Endodermal cell (in vitro differentiated cells): Measurements from ENCODE around the gene PRRX1. TPM values are rescaled to one million over a fixed set of nuclear protein-coding genes. Genes with fewer than 3 reads are reported as not detected.

Experiments
- DNase-seq: peaks from one replicate; pipeline ENCODE4 v3.0.0-alpha.2; 2017
- H3K27ac ChIP-seq: 2 replicates; pipeline ENCODE4 v1.5.1; 2013; ENCODE audit warnings: mild to moderate bottlenecking, low read depth, low read length, moderate library complexity
- H3K27me3 ChIP-seq: 2 replicates; pipeline ENCODE4 v1.6.1; 2013; ENCODE audit warnings: mild to moderate bottlenecking, low read length, moderate library complexity; ENCODE audit not compliant: insufficient read depth, control insufficient read depth, poor library complexity, severe bottlenecking
- H3K36me3 ChIP-seq: 2 replicates; pipeline ENCODE4 v1.7.0; 2013; ENCODE audit warnings: mild to moderate bottlenecking, low read length, moderate library complexity; ENCODE audit not compliant: control insufficient read depth, insufficient read depth
- H3K4me1 ChIP-seq: one replicate; pipeline ENCODE4 v1.7.0; 2013; ENCODE audit warnings: low read length; ENCODE audit not compliant: control insufficient read depth, insufficient read depth
- H3K4me3 ChIP-seq: 2 replicates; pipeline ENCODE4 v1.5.1; 2013; ENCODE audit warnings: mild to moderate bottlenecking, low read length, moderate library complexity
- H3K9ac ChIP-seq: 2 replicates; pipeline ENCODE4 v1.6.1; 2013; ENCODE audit warnings: mild to moderate bottlenecking, low read length, moderate library complexity; ENCODE audit not compliant: poor library complexity, severe bottlenecking; ENCODE audit errors: extremely low read depth
- H3K9me3 ChIP-seq: 2 replicates; pipeline ENCODE4 v1.6.1; 2013; ENCODE audit warnings: mild to moderate bottlenecking, low read length, moderate library complexity; ENCODE audit not compliant: control insufficient read depth
- H3K27ac Mint-ChIP-seq: 2 replicates; pipeline ENCODE4 v1.8.0; 2020; ENCODE audit warnings: mixed read lengths
- H3K27me3 Mint-ChIP-seq: 2 replicates; pipeline ENCODE4 v1.8.0; 2021; ENCODE audit warnings: mild to moderate bottlenecking, mixed read lengths; ENCODE audit not compliant: insufficient read depth
- H3K36me3 Mint-ChIP-seq: 2 replicates; pipeline ENCODE4 v1.8.0; 2020; ENCODE audit warnings: low read depth, mixed read lengths
- H3K4me1 Mint-ChIP-seq: 2 replicates; pipeline ENCODE4 v1.8.0; 2020; ENCODE audit warnings: mixed read lengths
- H3K4me3 Mint-ChIP-seq: 2 replicates; pipeline ENCODE4 v1.8.0; 2020; ENCODE audit warnings: mild to moderate bottlenecking, moderate library complexity, mixed read lengths
- H3K9me3 Mint-ChIP-seq: 2 replicates; pipeline ENCODE4 v1.8.0; 2020; ENCODE audit warnings: mild to moderate bottlenecking, mixed read lengths
- CTCF ChIP-seq: fragments of 200-600 bp; sonication (generic); conservative IDR thresholded peaks from 2 replicates; pipeline ENCODE4 v1.5.0; 2021; ENCODE audit warnings: antibody characterized with exemption, mild to moderate bottlenecking
- WGBS, 2 experiments: methylation state at CpG; one replicate each; pipeline versions ENCODE4 v1.1.5 to v1.1.7; 2013; ENCODE audit warnings: missing lambda C conversion rate in 2 of 2, mixed read lengths in 1 of 2; ENCODE audit not compliant: insufficient coverage in 1 of 2, insufficient read length in 1 of 2; 5-methylcytosine and 5-hydroxymethylcytosine counted together
- total RNA-seq, 2 donors: library from RNA; stranded (reverse); fragmentation: NEBNext Ultra II Directional in 1 of 2; extraction: Animal tissue kit (Norgen Biotek cat#: 25700) in 1 of 2; gene quantifications; 2 replicates in 1 of 2; 3 replicates in 1 of 2; pipeline ENCODE4 v1.2.1, GENCODE V29; 2021

Gene PRRX1
- total RNA-seq, 2 donors from 2014 or later = not detected

DNA sequence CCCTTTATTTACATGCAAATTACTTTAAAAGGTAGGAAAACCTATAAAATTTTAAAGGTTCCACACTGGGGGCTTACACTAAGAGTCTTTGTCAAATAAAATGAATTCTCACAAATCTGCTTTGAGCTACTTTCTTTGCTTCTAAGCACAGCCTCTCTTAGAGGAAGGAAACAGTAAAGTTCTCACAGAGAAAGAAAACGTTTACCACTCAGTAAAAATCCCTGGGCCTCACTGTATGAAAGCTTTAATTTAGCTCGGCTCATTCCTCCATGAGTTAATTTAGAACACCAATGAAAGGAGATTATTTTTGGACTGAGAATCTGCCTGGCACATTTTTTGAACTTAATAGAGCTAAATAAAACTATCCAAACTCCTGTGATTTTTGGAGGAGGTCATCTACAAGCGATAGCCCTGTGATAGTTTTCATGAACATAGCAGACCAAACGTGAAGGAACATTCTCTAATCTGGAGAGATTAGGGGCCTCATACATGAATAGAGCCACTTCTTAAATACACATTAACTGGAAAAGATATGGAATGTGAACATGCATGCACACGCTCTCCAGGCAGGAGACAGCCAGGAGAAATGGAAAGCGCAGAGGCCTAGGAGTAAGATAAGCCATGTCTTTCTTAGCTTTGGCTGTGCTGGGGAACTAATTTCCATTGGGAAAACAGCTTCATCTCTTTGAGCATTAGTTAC is 32.8 kb downstream of the PRRX1 start:
- no peaks in the 10 kb centered on the region for H3K4me1 ChIP-seq
- no peaks in the 10 kb centered on the region for H3K36me3 Mint-ChIP-seq
- H3K27ac ChIP-seq = no peak overlapping the region
- H3K27me3 Mint-ChIP-seq = no peaks in the 10 kb centered on the region
- 91 to 98% methylated on average over 6 of the region's 6 CpGs for whole genome bisulfite sequencing, 2 experiments
- H3K4me1 Mint-ChIP-seq = no peaks in the 10 kb centered on the region
- H3K9me3 ChIP-seq = no peaks in the 10 kb centered on the region
- no peaks in the 10 kb centered on the region for H3K27me3 ChIP-seq
- H3K4me3 ChIP-seq = no peak overlapping the region
- H3K4me3 Mint-ChIP-seq = no peak overlapping the region
- TF ChIP-seq CTCF = no peak
- no peaks in the 10 kb centered on the region for H3K36me3 ChIP-seq
- H3K27ac Mint-ChIP-seq = no peak overlapping the region
- H3K9ac ChIP-seq = no peak overlapping the region
- no peak for DNase-seq
- no peaks in the 10 kb centered on the region for H3K9me3 Mint-ChIP-seq

- H3K27me3 ChIP-seq = no peaks in the 10 kb centered on the region
- H3K4me1 ChIP-seq = no peaks in the 10 kb centered on the region
- H3K27me3 Mint-ChIP-seq = no peaks in the 10 kb centered on the region
- H3K27ac ChIP-seq = no peak overlapping the region
- H3K9me3 ChIP-seq = no peaks in the 10 kb centered on the region
- H3K4me1 Mint-ChIP-seq = no peaks in the 10 kb centered on the region
- no peaks in the 10 kb centered on the region for H3K36me3 Mint-ChIP-seq
- H3K9ac ChIP-seq = no peak overlapping the region
- H3K9me3 Mint-ChIP-seq = no peaks in the 10 kb centered on the region
- H3K4me3 Mint-ChIP-seq = no peak overlapping the region
- H3K27ac Mint-ChIP-seq = no peak overlapping the region
- TF ChIP-seq CTCF = no peak
- H3K36me3 ChIP-seq = no peaks in the 10 kb centered on the region
- H3K4me3 ChIP-seq = no peak overlapping the region
- DNase-seq = no peak
Measured at GRCh38 chr1:170697316-170697715, 33.4 kb downstream of the PRRX1 start.

GRCh38 chr1:170698301-170699275 is 34.7 kb downstream of the PRRX1 start:
- H3K9me3 Mint-ChIP-seq = no peaks in the 10 kb centered on the region
- WGBS, 2 experiments = 75 to 91% methylated on average over 6 to 11 of the region's 11 CpGs
- no peak for TF ChIP-seq CTCF
- H3K9me3 ChIP-seq = no peaks in the 10 kb centered on the region
- no peaks in the 10 kb centered on the region for H3K36me3 ChIP-seq
- H3K27ac Mint-ChIP-seq = no peak overlapping the region
- DNase-seq = no peak
- no peaks in the 10 kb centered on the region for H3K27me3 ChIP-seq
- H3K4me3 Mint-ChIP-seq = no peak overlapping the region
- H3K27ac ChIP-seq = no peak overlapping the region
- no peaks in the 10 kb centered on the region for H3K27me3 Mint-ChIP-seq
- no peaks in the 10 kb centered on the region for H3K36me3 Mint-ChIP-seq
- no peaks in the 10 kb centered on the region for H3K4me1 Mint-ChIP-seq
- no peak overlapping the region for H3K4me3 ChIP-seq
- no peak overlapping the region for H3K9ac ChIP-seq
- no peaks in the 10 kb centered on the region for H3K4me1 ChIP-seq
